ENCODE results near the gene REG1B. TPM values are rescaled to one million over a fixed set of nuclear protein-coding genes. Genes with fewer than 3 reads are reported as not detected.

Gene REG1B
- total RNA-seq, 2 experiments from 2014 or later, result not detected

GRCh38 chr2:79116997-79117928 lies 29.5 kb upstream of the REG1B start:
- H2AFZ ChIP-seq (ENCODE audit: low read length), result no peak overlapping the region
- H3K36me3 ChIP-seq (ENCODE audit: insufficient read depth, low read length), result no peaks in the 10 kb centered on the region
- TF ChIP-seq CTCF (conservative IDR thresholded peaks at IDR 0.05; ENCODE audit: low read length) (no peak), EZH2phosphoT487 (IDR thresholded peaks at IDR 0.05; ENCODE audit: borderline replicate concordance, low read depth, low read length) (no peak)
- H3K4me3 ChIP-seq (ENCODE audit: low read depth, low read length, poor library complexity, severe bottlenecking), result no peak overlapping the region
- H3K4me1 ChIP-seq (ENCODE audit: insufficient read depth, low read length, poor library complexity, severe bottlenecking), result no peaks in the 10 kb centered on the region
- DNase-seq (ENCODE audit: low spot score), result no peak
- POLR2A ChIA-PET, result interaction anchor here (0.6 kb wide), 1 partner anchor 51 kb away, joined by 4 read pairs; no protein-coding TSS in a partner anchor
- H3K4me2 ChIP-seq (ENCODE audit: low read length), result no peak overlapping the region
- CTCF ChIA-PET (ENCODE audit: unreplicated experiment), result no interaction called here
- no peaks in the 10 kb centered on the region for H3K79me2 ChIP-seq (ENCODE audit: insufficient read depth, low read depth, low read length)
- intact Hi-C loops (cut with micrococcal nuclease; ENCODE audit: unreplicated experiment), result no loop called here
- no peak overlapping the region for H3K27ac ChIP-seq (ENCODE audit: low read depth, low read length, poor library complexity, severe bottlenecking)
- H3K9me2 ChIP-seq (ENCODE audit: insufficient read depth, low read length), result no peaks in the 10 kb centered on the region
- no TSS peak for BruUV-seq (replicated peaks)
- H4K20me1 ChIP-seq (ENCODE audit: insufficient read depth, low read length), result no peaks in the 10 kb centered on the region
- H3K9me3 ChIP-seq (ENCODE audit: low read length), result no peaks in the 10 kb centered on the region

GRCh38 chr2:79114797-79115494 lies 27.2 kb upstream of the REG1B start:
- no TSS peak for BruUV-seq (replicated peaks)
- H3K9me3 ChIP-seq (ENCODE audit: low read length), result no peaks in the 10 kb centered on the region
- DNase-seq (ENCODE audit: low spot score), result no peak
- H3K4me2 ChIP-seq (ENCODE audit: low read length), result no peak overlapping the region
- H3K9me2 ChIP-seq (ENCODE audit: insufficient read depth, low read length), result no peaks in the 10 kb centered on the region
- intact Hi-C loops (cut with micrococcal nuclease; ENCODE audit: unreplicated experiment), result no loop called here
- H3K36me3 ChIP-seq (ENCODE audit: insufficient read depth, low read length), result no peaks in the 10 kb centered on the region
- ChIA-PET POLR2A (interaction anchor here (1.2 to 1.9 kb wide), 2 partner anchors 10 to 11 kb away, joined by 4 read pairs; no protein-coding TSS in a partner anchor), CTCF (ENCODE audit: unreplicated experiment) (no interaction called here)
- no peaks in the 10 kb centered on the region for H3K79me2 ChIP-seq (ENCODE audit: insufficient read depth, low read depth, low read length)
- H3K4me3 ChIP-seq (ENCODE audit: low read depth, low read length, poor library complexity, severe bottlenecking), result no peak overlapping the region
- H3K4me1 ChIP-seq (ENCODE audit: insufficient read depth, low read length, poor library complexity, severe bottlenecking), result no peaks in the 10 kb centered on the region
- no peak for TF ChIP-seq CTCF (conservative IDR thresholded peaks at IDR 0.05; ENCODE audit: low read length)
- TF ChIP-seq EZH2phosphoT487 (IDR thresholded peaks at IDR 0.05; ENCODE audit: borderline replicate concordance, low read depth, low read length), result no peak
- H2AFZ ChIP-seq (ENCODE audit: low read length), result no peak overlapping the region
- no peak overlapping the region for H3K27ac ChIP-seq (ENCODE audit: low read depth, low read length, poor library complexity, severe bottlenecking)
- no peaks in the 10 kb centered on the region for H4K20me1 ChIP-seq (ENCODE audit: insufficient read depth, low read length)
